ENCODE results near the gene PCGF6. TPM values are rescaled to one million over a fixed set of nuclear protein-coding genes. Genes with fewer than 3 reads are reported as not detected.

Gene PCGF6
- total RNA-seq, 1 donor from 2014 or later = 5.2 TPM

DNA sequence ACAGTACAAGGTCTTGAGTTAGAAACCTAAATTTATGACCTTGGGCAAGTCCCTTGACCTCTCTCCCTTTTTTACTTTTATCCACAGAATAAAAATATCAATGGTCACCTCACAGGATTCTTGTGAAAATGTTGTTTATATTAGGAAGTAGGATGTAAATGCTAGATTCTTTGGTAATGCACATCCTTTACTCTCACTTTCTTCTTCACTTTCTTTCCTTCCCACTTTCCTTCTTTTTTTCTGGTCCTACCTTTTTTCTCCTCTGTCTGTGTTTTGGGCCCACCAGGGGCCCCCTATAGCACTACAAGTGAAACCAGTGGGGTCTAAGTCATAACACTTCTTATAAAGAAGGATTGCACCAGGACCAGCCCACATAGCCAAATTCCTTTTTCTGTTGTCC, 93.1 kb downstream of the PCGF6 start:
- DNase-seq (ENCODE audit: low spot score) = no peak

DNA sequence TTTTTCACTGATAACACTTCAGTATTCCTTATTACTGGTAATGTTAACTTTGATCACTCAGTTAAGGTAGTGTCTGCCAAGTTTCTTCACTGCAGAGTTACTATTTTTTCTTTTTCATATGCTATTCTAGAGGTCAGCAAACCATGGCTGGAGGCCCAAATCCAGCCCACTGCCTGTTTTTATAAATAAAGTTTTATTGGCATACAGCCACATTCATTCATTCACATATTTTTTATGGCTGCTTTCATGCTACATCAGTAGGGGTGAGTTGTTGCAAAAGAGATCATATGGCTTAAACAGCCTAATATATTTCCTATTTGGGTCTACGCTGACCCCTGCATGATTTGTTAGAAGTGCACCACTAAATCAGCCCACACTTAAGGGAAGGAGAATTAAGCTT, 94.3 kb downstream of the PCGF6 start:
- no peak for DNase-seq (ENCODE audit: low spot score)

DNA sequence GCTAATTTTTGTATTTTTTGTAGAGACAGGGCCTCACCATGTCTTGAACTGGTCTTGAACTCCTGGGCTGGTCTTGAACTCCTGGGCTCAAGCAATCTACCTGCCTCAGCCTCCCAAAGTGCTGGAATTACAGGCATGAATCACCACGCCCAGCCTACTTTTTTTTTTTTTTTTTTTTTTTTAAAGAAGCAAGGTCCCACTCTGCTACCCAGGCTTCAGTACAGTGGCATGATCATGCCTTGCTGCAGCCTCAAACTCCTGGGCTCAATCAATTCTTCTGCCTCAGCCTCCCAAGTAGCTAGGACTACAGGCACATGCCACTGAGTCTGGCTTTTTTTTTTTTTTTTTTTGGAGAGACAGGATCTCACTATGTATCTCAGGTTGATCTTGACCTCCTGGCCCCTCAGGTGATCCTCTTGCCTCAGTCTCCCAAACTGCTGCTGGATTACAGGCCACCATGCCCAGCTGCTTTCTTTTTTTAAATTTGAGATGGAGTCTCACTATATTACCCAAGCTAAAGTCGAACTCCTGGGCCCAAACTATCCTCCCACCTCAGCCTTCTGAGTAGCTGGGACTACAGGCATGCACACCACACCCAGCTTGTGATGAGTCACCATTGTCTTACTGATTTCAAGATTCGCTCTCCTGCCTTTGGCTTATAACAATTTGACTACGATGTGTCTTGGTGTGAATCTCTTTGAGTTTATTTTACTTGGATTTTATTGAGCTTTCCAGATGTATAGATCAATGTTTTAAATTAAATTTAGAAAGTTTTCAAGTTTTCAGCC, 96.2 kb downstream of the PCGF6 start:
- no peak for DNase-seq (ENCODE audit: low spot score)

DNA sequence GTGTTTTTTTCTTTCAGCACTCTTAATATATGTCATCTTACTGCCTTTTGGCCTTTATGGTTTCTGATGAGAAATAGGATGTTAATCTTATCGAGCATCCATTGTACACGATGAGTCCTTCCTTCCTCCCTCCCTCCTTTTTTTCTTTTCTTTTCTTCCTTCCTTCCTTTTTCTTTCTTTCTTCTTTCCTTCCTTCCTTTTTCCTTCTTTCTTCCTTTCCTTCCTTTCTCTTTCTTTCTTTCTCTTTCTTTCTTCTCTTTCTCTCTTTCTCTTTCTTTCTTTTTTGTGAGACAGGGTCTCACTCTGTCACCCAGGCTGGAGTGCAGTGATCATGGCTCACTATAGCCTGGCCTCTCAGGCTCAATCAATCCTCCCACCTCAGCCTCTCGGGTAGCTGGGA, 96.8 kb downstream of the PCGF6 start:
- no peak for DNase-seq (ENCODE audit: low spot score)

Other genes with a start within 250 kb of the PCGF6 start
- gene NT5C2, start 157.9 kb downstream of the PCGF6 start, total RNA-seq = 95.2 TPM
- 0.09 TPM for gene RPEL1, start 105.3 kb downstream of the PCGF6 start, total RNA-seq
- 0.40 TPM for gene INA, start 74.0 kb downstream of the PCGF6 start, total RNA-seq
- gene TAF5, start 16.8 kb upstream of the PCGF6 start, total RNA-seq = 4.1 TPM
- 309 TPM for gene ATP5MK, start 45.3 kb upstream of the PCGF6 start, total RNA-seq
- gene PDCD11, start 45.5 kb upstream of the PCGF6 start, total RNA-seq = 19.5 TPM
- 24.8 TPM for gene CALHM2, start 101.2 kb upstream of the PCGF6 start, total RNA-seq
- not detected for gene CALHM1, start 107.8 kb upstream of the PCGF6 start, total RNA-seq
- gene CALHM3, start 128.1 kb upstream of the PCGF6 start, total RNA-seq = not detected
- 4.9 TPM for gene NEURL1, start 142.6 kb upstream of the PCGF6 start, total RNA-seq